Lower leg skin (tissue), 4 donors: Measurements from ENCODE around the gene TTC21B. TPM values are rescaled to one million over a fixed set of nuclear protein-coding genes. Genes with fewer than 3 reads are reported as not detected.

Source experiments
- DNase-seq, 2 donors: peaks; one replicate each; pipeline ENCODE4 v3.0.0-alpha.2; 2019; ENCODE audit warnings: low spot score in 2 of 2
- H3K4me3 ChIP-seq: fragments of 200-600 bp; sonication (generic); 2 replicates; pipeline ENCODE4 v1.5.1; 2017; ENCODE audit warnings: mild to moderate bottlenecking, low read depth; ENCODE audit not compliant: poor library complexity, severe bottlenecking
- POLR2A ChIP-seq, 2 donors: fragments of 450-650 bp; IDR thresholded peaks; one replicate each; pipeline ENCODE4 v1.6.1; 2016 to 2017; ENCODE audit warnings: antibody characterized with exemption in 2 of 2, mild to moderate bottlenecking in 1 of 2, moderate library complexity in 1 of 2
- WGBS, 2 donors: methylation state at CpG; one replicate each; pipeline ENCODE4 v1.1.5; 2018; 5-methylcytosine and 5-hydroxymethylcytosine counted together
- intact Hi-C: fragments of 100-400 bp; cut with DNase I; formaldehyde crosslinking; loops from one replicate; pipeline ENCODE4 v1.15.0; 2023; ENCODE audit warnings: low total_unique reads
- total RNA-seq, 4 donors: library from RNA; depleted of rRNA; stranded (reverse); fragments of >200 nt; gene quantifications; one replicate each; pipeline ENCODE4 v1.1.0, GENCODE V29; 2016
- TF ChIP-seq, protein P1 (sequence below), 3 donors: fragments of 450-650 bp; IDR thresholded peaks; one replicate each; pipeline ENCODE4 v1.5.1; 2016; ENCODE audit warnings: antibody characterized with exemption in 3 of 3, mild to moderate bottlenecking in 3 of 3, moderate library complexity in 2 of 3

Gene TTC21B
- total RNA-seq, 4 donors from 2014 or later, result 18.5 to 30.2 (median 29.5) TPM

- TF ChIP-seq, protein P1, sequence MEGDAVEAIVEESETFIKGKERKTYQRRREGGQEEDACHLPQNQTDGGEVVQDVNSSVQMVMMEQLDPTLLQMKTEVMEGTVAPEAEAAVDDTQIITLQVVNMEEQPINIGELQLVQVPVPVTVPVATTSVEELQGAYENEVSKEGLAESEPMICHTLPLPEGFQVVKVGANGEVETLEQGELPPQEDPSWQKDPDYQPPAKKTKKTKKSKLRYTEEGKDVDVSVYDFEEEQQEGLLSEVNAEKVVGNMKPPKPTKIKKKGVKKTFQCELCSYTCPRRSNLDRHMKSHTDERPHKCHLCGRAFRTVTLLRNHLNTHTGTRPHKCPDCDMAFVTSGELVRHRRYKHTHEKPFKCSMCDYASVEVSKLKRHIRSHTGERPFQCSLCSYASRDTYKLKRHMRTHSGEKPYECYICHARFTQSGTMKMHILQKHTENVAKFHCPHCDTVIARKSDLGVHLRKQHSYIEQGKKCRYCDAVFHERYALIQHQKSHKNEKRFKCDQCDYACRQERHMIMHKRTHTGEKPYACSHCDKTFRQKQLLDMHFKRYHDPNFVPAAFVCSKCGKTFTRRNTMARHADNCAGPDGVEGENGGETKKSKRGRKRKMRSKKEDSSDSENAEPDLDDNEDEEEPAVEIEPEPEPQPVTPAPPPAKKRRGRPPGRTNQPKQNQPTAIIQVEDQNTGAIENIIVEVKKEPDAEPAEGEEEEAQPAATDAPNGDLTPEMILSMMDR (IDR thresholded peaks at IDR 0.05), result no peak
- no peak for TF ChIP-seq POLR2A (IDR thresholded peaks at IDR 0.05)
- 69 to 75% methylated on average over 4 of the region's 4 CpGs for whole genome bisulfite sequencing, 2 donors
- intact Hi-C loops, result no loop called here
- H3K4me3 ChIP-seq, result no peak overlapping the region
- DNase-seq, result no peak
Measured at GRCh38 chr2:165898381-165898780, 55.2 kb downstream of the TTC21B start.

- intact Hi-C loops, result no loop called here
- H3K4me3 ChIP-seq, result no peak overlapping the region
- TF ChIP-seq, protein P1 (IDR thresholded peaks at IDR 0.05), result no peak
- no peak for TF ChIP-seq POLR2A (IDR thresholded peaks at IDR 0.05)
- DNase-seq, result no peak
- WGBS, 2 donors, result 73 to 76% methylated on average over 5 of the region's 5 CpGs
Measured at GRCh38 chr2:165897726-165898125, 55.9 kb downstream of the TTC21B start.

- H3K4me3 ChIP-seq, result no peak overlapping the region
- intact Hi-C loops, result no loop called here
- 92 to 95% methylated on average over 5 of the region's 5 CpGs for WGBS, 2 donors
- no peak for TF ChIP-seq POLR2A (IDR thresholded peaks at IDR 0.05)
- TF ChIP-seq, protein P1 (IDR thresholded peaks at IDR 0.05), result no peak
- no peak for DNase-seq
Measured at GRCh38 chr2:165897074-165897473, 56.5 kb downstream of the TTC21B start.

DNA sequence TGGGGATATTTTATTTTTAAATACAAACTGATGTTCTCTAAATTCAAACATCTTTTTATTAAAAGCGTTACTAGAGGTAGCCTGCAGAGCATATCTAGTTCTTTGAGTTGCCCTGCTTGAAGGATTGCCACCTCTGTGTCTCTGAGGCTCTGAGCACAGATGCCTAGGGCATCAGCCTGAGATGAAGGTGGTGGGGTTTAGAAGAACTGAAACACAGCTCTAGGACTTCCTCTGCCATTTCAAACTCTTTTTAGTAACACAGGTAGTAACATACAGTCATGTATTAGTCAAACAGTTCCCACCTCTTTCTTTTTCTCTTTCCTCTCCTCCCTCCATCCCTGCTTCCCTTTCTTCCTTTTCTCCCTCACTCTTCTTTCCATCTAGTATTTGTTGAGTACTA lies 57.6 kb downstream of the TTC21B start:
- H3K4me3 ChIP-seq, result no peak overlapping the region
- 97 to 100% methylated on average over 1 of the region's 1 CpG for WGBS, 2 donors
- DNase-seq, result no peak
- TF ChIP-seq, protein P1 (IDR thresholded peaks at IDR 0.05), result no peak
- TF ChIP-seq POLR2A (IDR thresholded peaks at IDR 0.05), result no peak
- intact Hi-C loops, result no loop called here

DNA sequence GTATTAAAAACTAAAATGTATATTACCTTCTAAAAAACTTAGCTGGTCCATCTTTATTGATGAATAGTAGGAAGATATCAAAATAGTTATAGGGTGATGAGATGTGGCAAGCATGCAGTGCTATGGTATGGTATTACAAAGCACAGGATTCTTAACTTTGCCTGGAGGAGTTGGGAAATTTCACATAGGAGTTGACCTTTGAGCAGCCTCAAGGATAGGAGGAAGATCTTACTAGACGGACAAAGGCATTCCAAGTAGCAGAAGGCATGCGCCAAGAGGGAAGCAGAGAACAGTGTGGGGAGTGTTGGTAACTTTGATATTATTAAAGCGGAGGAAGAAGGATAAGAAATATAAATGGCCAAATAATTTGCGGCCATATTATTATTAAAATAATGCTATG lies 60.0 kb downstream of the TTC21B start:
- WGBS, 2 donors, result 88 to 92% methylated on average over 4 of the region's 4 CpGs
- TF ChIP-seq POLR2A (IDR thresholded peaks at IDR 0.05), result no peak
- no peak for DNase-seq
- intact Hi-C loops, result no loop called here
- no peak overlapping the region for H3K4me3 ChIP-seq

DNA sequence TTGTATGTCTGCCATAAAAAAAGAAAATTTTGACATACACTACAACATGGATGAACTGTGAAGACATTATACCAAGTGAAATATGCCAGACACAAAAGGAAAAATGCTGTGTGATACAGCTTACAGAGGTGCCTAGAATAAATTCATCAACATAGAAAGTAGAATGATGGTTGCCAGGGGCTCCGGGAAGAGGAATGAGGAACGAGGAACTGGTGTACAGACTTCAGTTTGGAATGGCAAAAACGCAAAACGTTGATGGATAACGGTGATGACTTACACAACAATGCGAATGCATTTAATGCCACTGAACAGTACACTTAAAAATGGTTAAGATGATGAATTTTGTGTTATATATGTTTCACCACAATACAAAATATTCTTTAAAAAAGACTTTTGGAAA lies 61.0 kb downstream of the TTC21B start:
- TF ChIP-seq, protein P1 (IDR thresholded peaks at IDR 0.05), result no peak
- TF ChIP-seq POLR2A (IDR thresholded peaks at IDR 0.05), result no peak
- no peak for DNase-seq
- intact Hi-C loops, result no loop called here
- no peak overlapping the region for H3K4me3 ChIP-seq
- WGBS, 2 donors, result 94 to 97% methylated on average over 6 of the region's 6 CpGs
